G401 (cell line): Measurements from ENCODE around the gene SKIC3. TPM values are rescaled to one million over a fixed set of nuclear protein-coding genes. Genes with fewer than 3 reads are reported as not detected.

Experiments
- DNase-seq: peaks from one replicate; pipeline ENCODE4 v3.0.0-alpha.2; 2015; ENCODE audit warnings: low spot score
- in situ Hi-C: cut with HindIII; loops from 2 replicates; pipeline ENCODE4 v1.10.0; 2016; ENCODE audit warnings: low sequenced_read_pairs, mixed read lengths
- total RNA-seq: library from RNA; depleted of rRNA; stranded (reverse); fragments of >200 nt; shearing (Covaris generic); gene quantifications from 2 replicates; pipeline ENCODE4 v1.2.3, GENCODE V29; 2014; rRNA removed

Gene SKIC3
- total RNA-seq, 1 experiment from 2014 or later, result 59.0 TPM

- DNase-seq, result no peak
- in situ Hi-C loops, result no loop called here
Observed at GRCh38 chr5:95533761-95534160, 21.0 kb downstream of the SKIC3 start.

- in situ Hi-C loops, result no loop called here
- no peak for DNase-seq
Observed at GRCh38 chr5:95533106-95533505, 21.7 kb downstream of the SKIC3 start.

GRCh38 chr5:95532415-95532814, 22.4 kb downstream of the SKIC3 start:
- in situ Hi-C loops, result no loop called here
- no peak for DNase-seq

GRCh38 chr5:95531491-95531890, 23.3 kb downstream of the SKIC3 start:
- no peak for DNase-seq
- in situ Hi-C loops, result no loop called here

GRCh38 chr5:95530416-95530815, 24.4 kb downstream of the SKIC3 start:
- no peak for DNase-seq
- in situ Hi-C loops, result no loop called here

GRCh38 chr5:95528565-95528964, 26.2 kb downstream of the SKIC3 start:
- in situ Hi-C loops, result no loop called here
- DNase-seq, result no peak

GRCh38 chr5:95526871-95527270, 27.9 kb downstream of the SKIC3 start:
- in situ Hi-C loops, result no loop called here
- DNase-seq, result no peak

- in situ Hi-C loops, result no loop called here
- no peak for DNase-seq
Observed at GRCh38 chr5:95524423-95524822, 30.4 kb downstream of the SKIC3 start.

- in situ Hi-C loops, result no loop called here
- peak; percentile 73 for DNase-seq
Observed at GRCh38 chr5:95520206-95520605, 34.6 kb downstream of the SKIC3 start.

- DNase-seq, result peak; percentile 76
- in situ Hi-C loops, result no loop called here
Observed at GRCh38 chr5:95519681-95520080, 35.1 kb downstream of the SKIC3 start.

- peak; percentile 88 for DNase-seq
- in situ Hi-C loops, result no loop called here
Observed at GRCh38 chr5:95519151-95519550, 35.6 kb downstream of the SKIC3 start.

GRCh38 chr5:95518417-95518816, 36.4 kb downstream of the SKIC3 start:
- no peak for DNase-seq
- in situ Hi-C loops, result no loop called here

GRCh38 chr5:95511606-95512005, 43.2 kb downstream of the SKIC3 start:
- in situ Hi-C loops, result no loop called here
- DNase-seq, result no peak

- no peak for DNase-seq
- in situ Hi-C loops, result no loop called here
Observed at GRCh38 chr5:95508550-95508949, 46.2 kb downstream of the SKIC3 start.

Other genes starting within 250 kb of the SKIC3 start
- not detected in 2 replicates for gene FAM81B, start 163.6 kb downstream of the SKIC3 start, total RNA-seq
- gene ARSK, start 124 bp upstream of the SKIC3 start, total RNA-seq, result 4.5 and 11.0 TPM in 2 replicates
- gene GPR150, start 65.1 kb upstream of the SKIC3 start, total RNA-seq, result not detected in 2 replicates
- gene RFESD, start 91.8 kb upstream of the SKIC3 start, total RNA-seq, result 0.98 and 5.4 TPM in 2 replicates
- not detected in 2 replicates for gene SPATA9, start 128.0 kb upstream of the SKIC3 start, total RNA-seq
- 0.54 and 2.6 TPM in 2 replicates for gene RHOBTB3, start 176.4 kb upstream of the SKIC3 start, total RNA-seq